Neutrophil (primary cell): ENCODE data around the gene RPTOR.

Experiments
- H3K27ac ChIP-seq: fragments of 200-600 bp; sonication (generic); 2 replicates; pipeline ENCODE4 v1.5.1; 2016; ENCODE audit warnings: mild to moderate bottlenecking, moderate library complexity
- H3K27me3 ChIP-seq: fragments of 200-600 bp; sonication (generic); 2 replicates; pipeline ENCODE4 v1.6.0; 2016; ENCODE audit warnings: mild to moderate bottlenecking
- H3K36me3 ChIP-seq: fragments of 200-600 bp; sonication (generic); 2 replicates; pipeline ENCODE4 v1.5.1; 2017
- H3K4me1 ChIP-seq, 2 experiments: fragments of 200-600 bp in 1 of 2; sonication (generic) in 1 of 2; 1 replicate in 1 of 2; 2 replicates in 1 of 2; pipeline versions ENCODE4 v1.5.1 to v1.6.1; 2013 to 2016; ENCODE audit warnings: low read depth in 1 of 2, low read length in 1 of 2, mild to moderate bottlenecking in 1 of 2, moderate library complexity in 1 of 2; ENCODE audit not compliant: control insufficient read depth in 1 of 2, insufficient read depth in 1 of 2
- H3K4me3 ChIP-seq, 2 experiments: fragments of 200-600 bp in 1 of 2; sonication (generic) in 1 of 2; 1 replicate in 1 of 2; 2 replicates in 1 of 2; pipeline ENCODE4 v1.5.1; 2013 to 2016; ENCODE audit warnings: low read depth in 1 of 2, low read length in 1 of 2, mild to moderate bottlenecking in 1 of 2, moderate library complexity in 1 of 2
- H3K9me3 ChIP-seq: fragments of 200-600 bp; sonication (generic); 2 replicates; pipeline ENCODE4 v1.5.1; 2016
- TF ChIP-seq, protein P1 (sequence below): fragments of 200-600 bp; sonication (generic); IDR thresholded peaks from 2 replicates; pipeline ENCODE4 v1.5.1; 2016; ENCODE audit warnings: antibody characterized with exemption

RPTOR gene

GRCh38 chr17:80866050-80866793 lies 321.6 kb downstream of the RPTOR start:
- H3K27me3 ChIP-seq = no peaks in the 10 kb centered on the region
- no peaks in the 10 kb centered on the region for H3K9me3 ChIP-seq
- no peak overlapping the region for H3K27ac ChIP-seq
- no peak overlapping the region for H3K4me3 ChIP-seq
- H3K36me3 ChIP-seq = no peaks in the 10 kb centered on the region
- H3K4me1 ChIP-seq = peaks cover 24% of the 10 kb centered on the region in 2 experiments
- TF ChIP-seq, protein P1, sequence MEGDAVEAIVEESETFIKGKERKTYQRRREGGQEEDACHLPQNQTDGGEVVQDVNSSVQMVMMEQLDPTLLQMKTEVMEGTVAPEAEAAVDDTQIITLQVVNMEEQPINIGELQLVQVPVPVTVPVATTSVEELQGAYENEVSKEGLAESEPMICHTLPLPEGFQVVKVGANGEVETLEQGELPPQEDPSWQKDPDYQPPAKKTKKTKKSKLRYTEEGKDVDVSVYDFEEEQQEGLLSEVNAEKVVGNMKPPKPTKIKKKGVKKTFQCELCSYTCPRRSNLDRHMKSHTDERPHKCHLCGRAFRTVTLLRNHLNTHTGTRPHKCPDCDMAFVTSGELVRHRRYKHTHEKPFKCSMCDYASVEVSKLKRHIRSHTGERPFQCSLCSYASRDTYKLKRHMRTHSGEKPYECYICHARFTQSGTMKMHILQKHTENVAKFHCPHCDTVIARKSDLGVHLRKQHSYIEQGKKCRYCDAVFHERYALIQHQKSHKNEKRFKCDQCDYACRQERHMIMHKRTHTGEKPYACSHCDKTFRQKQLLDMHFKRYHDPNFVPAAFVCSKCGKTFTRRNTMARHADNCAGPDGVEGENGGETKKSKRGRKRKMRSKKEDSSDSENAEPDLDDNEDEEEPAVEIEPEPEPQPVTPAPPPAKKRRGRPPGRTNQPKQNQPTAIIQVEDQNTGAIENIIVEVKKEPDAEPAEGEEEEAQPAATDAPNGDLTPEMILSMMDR = no peak

DNA sequence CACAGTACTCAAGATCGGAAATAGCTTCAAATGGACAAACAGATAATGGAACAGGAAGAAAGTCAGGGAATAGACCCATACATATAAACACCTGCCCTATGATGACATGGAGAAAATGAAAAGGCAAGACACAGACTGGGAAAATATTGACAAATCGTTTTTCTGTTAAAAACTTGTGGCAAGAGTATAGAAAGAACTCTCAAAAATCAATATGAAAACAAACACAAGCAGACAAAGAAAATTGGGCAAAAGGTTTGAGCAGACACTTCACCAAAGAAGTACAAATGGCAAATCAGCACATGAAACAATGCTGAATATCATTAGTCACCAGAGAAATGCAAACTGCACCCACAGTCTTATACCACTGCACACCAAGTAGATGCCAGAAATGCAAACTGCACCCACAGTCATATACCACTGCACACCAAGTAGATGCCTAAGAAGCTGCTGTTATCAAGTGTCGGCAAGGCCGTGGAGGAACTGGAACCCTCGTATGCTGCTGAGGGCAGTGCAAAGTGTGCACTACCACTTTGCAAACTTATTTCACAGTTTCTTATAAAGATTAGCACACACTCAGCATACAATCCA lies 323.5 kb downstream of the RPTOR start:
- TF ChIP-seq, protein P1 = no peak

DNA sequence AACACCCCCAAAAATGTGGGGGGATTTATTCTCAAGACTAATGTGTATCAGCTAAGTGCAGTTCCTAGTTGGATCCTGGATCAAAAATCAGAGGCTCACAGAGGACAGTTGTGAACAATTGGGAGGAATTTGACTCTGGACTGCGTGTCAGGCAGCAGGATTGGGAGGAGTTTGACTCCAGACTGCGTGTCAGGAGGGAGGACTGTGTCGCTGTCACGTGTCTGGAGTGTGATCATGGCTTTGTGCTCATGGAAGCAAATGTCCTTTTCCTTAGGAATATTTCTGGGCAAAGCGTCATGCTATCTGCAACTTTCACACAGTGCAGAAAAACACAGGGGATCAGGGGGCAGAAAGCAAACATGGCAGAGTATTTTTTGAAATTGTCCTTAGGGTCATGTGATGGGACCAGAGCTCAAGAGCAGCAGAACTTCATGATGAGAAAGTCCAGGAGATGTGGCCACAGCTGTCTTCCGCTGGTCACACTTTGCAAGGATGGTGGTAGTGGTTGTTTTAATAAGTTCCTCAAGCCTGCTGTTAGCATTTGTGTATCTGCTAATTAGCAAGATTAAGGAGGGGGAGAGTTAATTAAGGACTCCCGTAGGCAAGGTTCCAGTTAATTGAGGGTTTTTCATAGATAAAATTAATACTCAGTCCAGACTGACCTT lies 325.0 kb downstream of the RPTOR start:
- Histone ChIP-seq H3K27ac (no peak overlapping the region), H3K27me3 (no peaks in the 10 kb centered on the region), H3K9me3 (no peaks in the 10 kb centered on the region), H3K4me1 (peaks cover 34 to 46% of the 10 kb centered on the region in 2 experiments), H3K4me3 (no peak overlapping the region), H3K36me3 (no peaks in the 10 kb centered on the region)
- TF ChIP-seq, protein P1 = no peak

More for the DNA sequence above, 323.5 kb downstream of the RPTOR start:
- H3K36me3 ChIP-seq = no peaks in the 10 kb centered on the region
- no peak overlapping the region for H3K27ac ChIP-seq
- no peaks in the 10 kb centered on the region for H3K9me3 ChIP-seq
- no peak overlapping the region for H3K4me3 ChIP-seq
- peaks cover 32 to 38% of the 10 kb centered on the region in 2 experiments for H3K4me1 ChIP-seq
- H3K27me3 ChIP-seq = no peaks in the 10 kb centered on the region

GRCh38 chr17:80870401-80870800 lies 325.8 kb downstream of the RPTOR start:
- Histone ChIP-seq H3K36me3 (no peaks in the 10 kb centered on the region), H3K27ac (no peak overlapping the region), H3K4me3 (no peak overlapping the region), H3K27me3 (no peaks in the 10 kb centered on the region), H3K4me1 (peaks cover 34 to 46% of the 10 kb centered on the region in 2 experiments), H3K9me3 (no peaks in the 10 kb centered on the region)
- TF ChIP-seq, protein P1 = no peak

GRCh38 chr17:80871341-80871740 lies 326.7 kb downstream of the RPTOR start:
- H3K4me3 ChIP-seq = no peak overlapping the region
- no peak overlapping the region for H3K27ac ChIP-seq

More at GRCh38 chr17:80871341-80871740, 326.7 kb downstream of the RPTOR start:
- H3K9me3 ChIP-seq = no peaks in the 10 kb centered on the region
- H3K4me1 ChIP-seq = peaks cover 34 to 46% of the 10 kb centered on the region in 2 experiments
- TF ChIP-seq, protein P1 = no peak
- H3K36me3 ChIP-seq = no peaks in the 10 kb centered on the region
- H3K27me3 ChIP-seq = no peaks in the 10 kb centered on the region
